HepG2 (cell line): ENCODE measurements around the gene NXT1. TPM values are rescaled to one million over a fixed set of nuclear protein-coding genes. Genes with fewer than 3 reads are reported as not detected.

ENCODE experiments used
- AKAP8 ChIP-seq: sonication (generic); formaldehyde crosslinking; IDR thresholded peaks from 2 replicates; pipeline ENCODE4 v1.5.1; 2020; ENCODE audit warnings: mild to moderate bottlenecking, missing genetic modification reagents
- BRCA1 ChIP-seq: sonication (generic); formaldehyde crosslinking; IDR thresholded peaks from 2 replicates; pipeline ENCODE4 v1.4.0; 2020; ENCODE audit warnings: missing genetic modification reagents
- CTCF ChIP-seq: sonication (generic); formaldehyde crosslinking; IDR thresholded peaks from 2 replicates; pipeline ENCODE4 v1.5.0; 2020; ENCODE audit warnings: mild to moderate bottlenecking, missing genetic modification reagents, moderate library complexity
- ETV6 ChIP-seq: sonication (generic); formaldehyde crosslinking; conservative IDR thresholded peaks from 2 replicates; pipeline ENCODE4 v1.4.0; 2020; ENCODE audit warnings: missing genetic modification reagents
- GABPA ChIP-seq, 2 experiments: IDR thresholded peaks; 2 replicates each; pipeline ENCODE4 v1.6.1; 2011 to 2016; ENCODE audit warnings: low read depth in 2 of 2, low read length in 1 of 2, missing biosample characterization in 1 of 2, missing genetic modification characterization in 1 of 2
- HOXA7 ChIP-seq: sonication (generic); formaldehyde crosslinking; IDR thresholded peaks from 2 replicates; pipeline ENCODE4 v1.8.1; 2022; ENCODE audit warnings: mild to moderate bottlenecking, missing genetic modification reagents, moderate library complexity
- JARID2 ChIP-seq: sonication (generic); formaldehyde crosslinking; IDR thresholded peaks from 2 replicates; pipeline ENCODE4 v1.8.1; 2023; ENCODE audit warnings: missing genetic modification reagents, inconsistent platforms; ENCODE audit not compliant: insufficient replicate concordance
- KAT2B ChIP-seq: fragments of 150-350 bp; IDR thresholded peaks from 2 replicates; pipeline ENCODE4 v1.6.1; 2014; ENCODE audit warnings: low read depth, low read length, borderline replicate concordance
- KLF16 ChIP-seq, 2 experiments: sonication (generic) in 1 of 2; formaldehyde crosslinking in 1 of 2; IDR thresholded peaks; 2 replicates each; pipeline versions ENCODE4 v1.6.1 to v1.8.0; 2016 to 2023; ENCODE audit warnings: missing genetic modification reagents in 2 of 2, missing compliant biosample characterization in 1 of 2
- KLF6 ChIP-seq: IDR thresholded peaks from 2 replicates; pipeline ENCODE4 v1.8.0; 2016; ENCODE audit warnings: missing biosample characterization, missing genetic modification reagents
- MXD4 ChIP-seq: IDR thresholded peaks from 2 replicates; pipeline ENCODE4 v1.6.1; 2016; ENCODE audit warnings: mild to moderate bottlenecking, missing biosample characterization, missing genetic modification reagents
- SMAD3 ChIP-seq: sonication (generic); formaldehyde crosslinking; IDR thresholded peaks from 2 replicates; pipeline ENCODE4 v1.4.0; 2020; ENCODE audit warnings: missing genetic modification reagents
- SRF ChIP-seq: IDR thresholded peaks from 2 replicates; pipeline ENCODE4 v1.6.1; 2011; ENCODE audit warnings: mild to moderate bottlenecking, low read depth, low read length, moderate library complexity
- SRY ChIP-seq: sonication (generic); formaldehyde crosslinking; IDR thresholded peaks from 2 replicates; pipeline ENCODE4 v1.8.0; 2022; ENCODE audit warnings: mild to moderate bottlenecking, missing genetic modification reagents
- ZBED4 ChIP-seq: sonication (generic); formaldehyde crosslinking; IDR thresholded peaks from 2 replicates; pipeline ENCODE4 v1.4.0; 2020; ENCODE audit warnings: missing genetic modification reagents, borderline replicate concordance
- ZBTB25 ChIP-seq: IDR thresholded peaks from 2 replicates; pipeline ENCODE4 v1.6.1; 2018; ENCODE audit warnings: missing genetic modification reagents
- ZBTB3 ChIP-seq: sonication (generic); formaldehyde crosslinking; IDR thresholded peaks from 2 replicates; pipeline ENCODE4 v1.4.0; 2020; ENCODE audit warnings: low read depth, mild to moderate bottlenecking, moderate library complexity, missing genetic modification reagents, borderline replicate concordance
- ZFP62 ChIP-seq: sonication (generic); formaldehyde crosslinking; IDR thresholded peaks from 2 replicates; pipeline ENCODE4 v1.4.0; 2020; ENCODE audit warnings: missing genetic modification reagents
- ZKSCAN1 ChIP-seq: fragments of 150-350 bp; IDR thresholded peaks from 2 replicates; pipeline ENCODE4 v1.6.1; 2014; ENCODE audit warnings: low read length
- ZNF20 ChIP-seq: sonication (generic); formaldehyde crosslinking; IDR thresholded peaks from 2 replicates; pipeline ENCODE4 v1.4.0; 2020; ENCODE audit warnings: mild to moderate bottlenecking, moderate library complexity, missing genetic modification reagents
- ZNF225 ChIP-seq: sonication (generic); formaldehyde crosslinking; IDR thresholded peaks from 2 replicates; pipeline ENCODE4 v1.4.0; 2020; ENCODE audit warnings: mild to moderate bottlenecking, missing genetic modification reagents
- ZNF234 ChIP-seq: sonication (generic); formaldehyde crosslinking; conservative IDR thresholded peaks from 2 replicates; pipeline ENCODE4 v1.5.1; 2020; ENCODE audit warnings: mild to moderate bottlenecking, missing genetic modification reagents
- ZNF317 ChIP-seq: sonication (generic); formaldehyde crosslinking; IDR thresholded peaks from 2 replicates; pipeline ENCODE4 v1.5.0; 2020; ENCODE audit warnings: mild to moderate bottlenecking, missing genetic modification reagents
- ZNF558 ChIP-seq: sonication (generic); formaldehyde crosslinking; IDR thresholded peaks from 2 replicates; pipeline ENCODE4 v1.9.0; 2022; ENCODE audit warnings: mild to moderate bottlenecking, missing genetic modification reagents, borderline replicate concordance
- polyA plus RNA-seq, 8 experiments: library from polyadenylated mRNA; depleted of rRNA in 3 of 8; stranded (reverse) in 7 of 8; unstranded in 1 of 8; fragments of >200 nt; fragmentation: Illumina TruSeq in 4 of 8; extraction: Trizol in 4 of 8; gene quantifications; 2 replicates each; pipeline versions ENCODE4 v1.2.1 to v1.2.3, GENCODE V29; 2011 to 2016; ENCODE audit warnings: low read depth in 4 of 8, missing spikeins in 1 of 8, mixed read lengths in 1 of 8; ENCODE audit not compliant: insufficient read depth in 1 of 8
- total RNA-seq, 5 experiments: library from RNA; depleted of rRNA; stranded (reverse); fragments of >200 nt; fragmentation: Illumina TruSeq; extraction: Trizol; gene quantifications; 2 replicates each; pipeline ENCODE4 v1.2.3, GENCODE V29; 2016; ENCODE audit warnings: low read depth in 1 of 5

Gene NXT1
- total and polyA plus RNA-seq, 2 of the 13 experiments (the other 11 are each of a cell fraction or from before 2014, with no cell fraction given): 35.6 to 65.9 TPM

- TF ChIP-seq ZBED4 (CRISPR knock-in tag) (peak; percentile 23; the same call in 1 of the 2 replicates), ETV6 (CRISPR knock-in tag) (peak; percentile 82; the same call in 1 of the 2 replicates), KLF16 (CRISPR knock-in tag; IDR thresholded peaks at IDR 0.05) (peak; percentile 61 to 92; a peak in 2 of 4 replicates), ZNF225 (CRISPR knock-in tag) (peak; percentile 90), KLF6 (peak; percentile 87), JARID2 (CRISPR knock-in tag) (no peak), SRF (peak; percentile 73), ZBTB3 (CRISPR knock-in tag) (no peak; the same call in 1 of the 2 replicates), SRY (CRISPR knock-in tag) (peak; percentile 53; the same call in 1 of the 2 replicates), HOXA7 (CRISPR knock-in tag) (no peak), ZBTB25 (CRISPR knock-in tag) (peak; percentile 94), ZNF234 (CRISPR knock-in tag) (no peak), ZNF20 (no peak), KAT2B (no peak), ZNF558 (CRISPR knock-in tag) (no peak), CTCF (CRISPR knock-in tag) (peak; percentile 52), AKAP8 (CRISPR knock-in tag) (0 out of 2 replicates have a peak, but pooled peaks have one; percentile 34), BRCA1 (CRISPR knock-in tag) (peak; percentile 86), SMAD3 (CRISPR knock-in tag) (no peak; the same call in 1 of the 2 replicates), MXD4 (CRISPR knock-in tag) (peak; percentile 99), GABPA (IDR thresholded peaks at IDR 0.05; ENCODE audit: low read depth, low read length) (no peak), GABPA (CRISPR knock-in tag; IDR thresholded peaks at IDR 0.05; ENCODE audit: low read depth) (peak; percentile 61), ZNF317 (peak; percentile 82; the same call in 1 of the 2 replicates), ZKSCAN1 (no peak), ZFP62 (CRISPR knock-in tag) (no peak)
These were observed 7.4 kb downstream of the NXT1 start (continued) for GRCh38 chr20:23357767-23358562.
